Measurements from ENCODE around the gene TMEM258.

Gene TMEM258

DNA sequence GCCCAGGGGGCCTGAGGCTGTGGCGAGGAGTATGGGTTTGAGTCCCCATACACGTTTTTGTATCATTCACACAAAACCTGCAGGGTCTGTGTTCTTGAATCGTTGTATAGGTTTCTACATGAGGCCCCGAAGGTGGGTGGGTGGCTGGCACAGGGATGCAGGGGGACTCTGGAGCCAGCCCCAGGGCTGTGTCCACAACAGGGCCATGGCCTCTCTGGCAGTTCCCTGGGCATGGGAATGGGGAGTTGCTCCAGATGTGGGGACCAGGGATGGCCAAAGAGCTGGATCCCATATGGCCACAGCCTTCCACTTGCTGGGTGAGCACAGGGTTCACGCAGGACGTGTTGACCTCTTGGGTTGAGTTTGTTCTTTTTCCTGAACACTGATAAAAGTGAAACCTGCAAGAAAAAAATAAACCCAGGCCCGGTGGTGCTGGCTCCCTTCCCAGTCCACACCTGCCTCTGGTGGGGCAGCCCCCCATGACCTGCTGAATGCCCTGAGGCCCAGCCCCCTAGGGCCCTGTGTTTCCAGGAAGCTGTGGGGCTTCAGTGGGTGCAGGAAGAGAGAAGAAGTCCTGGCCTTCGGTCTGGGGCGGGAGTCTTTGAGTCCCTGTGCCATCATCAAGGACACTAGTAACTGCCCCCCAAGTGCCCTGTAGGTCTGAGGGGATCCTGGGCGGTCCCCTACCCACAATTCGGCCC lies 23.9 kb downstream of the TMEM258 start:
- no peaks in the 10 kb centered on the region for H3K9me3 ChIP-seq (ENCODE audit: low read length)
- H2AFZ ChIP-seq (ENCODE audit: low read length): no peak overlapping the region
- H3K4me1 ChIP-seq (ENCODE audit: insufficient read depth, low read length, severe bottlenecking): peaks cover 5% of the 10 kb centered on the region
- TF ChIP-seq EZH2 (IDR thresholded peaks at IDR 0.05; ENCODE audit: borderline replicate concordance, low read length): no peak
- TF ChIP-seq, protein P1, sequence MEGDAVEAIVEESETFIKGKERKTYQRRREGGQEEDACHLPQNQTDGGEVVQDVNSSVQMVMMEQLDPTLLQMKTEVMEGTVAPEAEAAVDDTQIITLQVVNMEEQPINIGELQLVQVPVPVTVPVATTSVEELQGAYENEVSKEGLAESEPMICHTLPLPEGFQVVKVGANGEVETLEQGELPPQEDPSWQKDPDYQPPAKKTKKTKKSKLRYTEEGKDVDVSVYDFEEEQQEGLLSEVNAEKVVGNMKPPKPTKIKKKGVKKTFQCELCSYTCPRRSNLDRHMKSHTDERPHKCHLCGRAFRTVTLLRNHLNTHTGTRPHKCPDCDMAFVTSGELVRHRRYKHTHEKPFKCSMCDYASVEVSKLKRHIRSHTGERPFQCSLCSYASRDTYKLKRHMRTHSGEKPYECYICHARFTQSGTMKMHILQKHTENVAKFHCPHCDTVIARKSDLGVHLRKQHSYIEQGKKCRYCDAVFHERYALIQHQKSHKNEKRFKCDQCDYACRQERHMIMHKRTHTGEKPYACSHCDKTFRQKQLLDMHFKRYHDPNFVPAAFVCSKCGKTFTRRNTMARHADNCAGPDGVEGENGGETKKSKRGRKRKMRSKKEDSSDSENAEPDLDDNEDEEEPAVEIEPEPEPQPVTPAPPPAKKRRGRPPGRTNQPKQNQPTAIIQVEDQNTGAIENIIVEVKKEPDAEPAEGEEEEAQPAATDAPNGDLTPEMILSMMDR (IDR thresholded peaks at IDR 0.05; ENCODE audit: low read length): no peak
- no peak overlapping the region for H3K4me3 ChIP-seq (ENCODE audit: low read depth, low read length, poor library complexity, severe bottlenecking)
- H3K27ac ChIP-seq (ENCODE audit: low read depth, low read length, poor library complexity, severe bottlenecking): no peak overlapping the region
- H3K27me3 ChIP-seq (ENCODE audit: insufficient read depth, low read length): no peaks in the 10 kb centered on the region
- no peaks in the 10 kb centered on the region for H3K79me2 ChIP-seq (ENCODE audit: insufficient read depth, low read length)
- H3K9me2 ChIP-seq (ENCODE audit: low read depth, low read length): no peaks in the 10 kb centered on the region
- H3K36me3 ChIP-seq (ENCODE audit: insufficient read depth, low read length): no peaks in the 10 kb centered on the region
- H4K20me1 ChIP-seq (ENCODE audit: insufficient read depth, low read length): no peaks in the 10 kb centered on the region
- no peak overlapping the region for H3K9ac ChIP-seq (ENCODE audit: low read length)
- H3F3A ChIP-seq (ENCODE audit: insufficient read depth, low read length): no peaks in the 10 kb centered on the region
- H3K4me2 ChIP-seq (ENCODE audit: low read length): no peak overlapping the region

DNA sequence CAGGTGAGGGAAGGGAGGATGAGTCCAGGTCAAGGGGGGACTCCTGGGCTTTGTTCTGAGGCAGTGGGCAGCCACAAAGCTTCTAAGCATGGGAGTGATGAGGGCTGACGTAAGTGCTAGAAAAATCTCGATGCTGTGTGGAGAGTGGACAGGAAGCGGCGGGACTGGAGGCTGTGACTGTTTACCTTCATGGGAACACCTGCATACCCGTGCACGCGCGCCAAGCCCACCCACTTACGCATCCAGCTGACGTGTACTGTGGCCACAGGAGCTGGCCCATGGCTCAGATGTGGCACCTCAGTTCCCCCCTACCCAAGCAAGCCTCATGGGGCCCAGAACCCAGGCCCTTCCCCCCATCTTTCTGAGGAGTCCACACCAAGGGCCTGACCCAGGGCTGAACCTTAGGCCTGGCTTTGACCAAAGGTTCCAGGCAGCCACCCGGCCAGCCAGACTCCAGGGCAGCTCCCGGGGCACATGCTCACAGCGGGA lies 26.0 kb downstream of the TMEM258 start:
- no peak overlapping the region for H2AFZ ChIP-seq (ENCODE audit: low read length)
- no peaks in the 10 kb centered on the region for H3K4me1 ChIP-seq (ENCODE audit: insufficient read depth, low read length, severe bottlenecking)
- no peaks in the 10 kb centered on the region for H3K9me2 ChIP-seq (ENCODE audit: low read depth, low read length)
- no peaks in the 10 kb centered on the region for H3K27me3 ChIP-seq (ENCODE audit: insufficient read depth, low read length)
- no peaks in the 10 kb centered on the region for H3F3A ChIP-seq (ENCODE audit: insufficient read depth, low read length)
- no peaks in the 10 kb centered on the region for H3K36me3 ChIP-seq (ENCODE audit: insufficient read depth, low read length)
- H4K20me1 ChIP-seq (ENCODE audit: insufficient read depth, low read length): no peaks in the 10 kb centered on the region
- no peaks in the 10 kb centered on the region for H3K9me3 ChIP-seq (ENCODE audit: low read length)
- H3K4me2 ChIP-seq (ENCODE audit: low read length): no peak overlapping the region
- H3K4me3 ChIP-seq (ENCODE audit: low read depth, low read length, poor library complexity, severe bottlenecking): no peak overlapping the region
- no peaks in the 10 kb centered on the region for H3K79me2 ChIP-seq (ENCODE audit: insufficient read depth, low read length)
- H3K27ac ChIP-seq (ENCODE audit: low read depth, low read length, poor library complexity, severe bottlenecking): no peak overlapping the region
- TF ChIP-seq, protein P1 (IDR thresholded peaks at IDR 0.05; ENCODE audit: low read length): no peak
- TF ChIP-seq EZH2 (IDR thresholded peaks at IDR 0.05; ENCODE audit: borderline replicate concordance, low read length): no peak
- H3K9ac ChIP-seq (ENCODE audit: low read length): no peak overlapping the region

DNA sequence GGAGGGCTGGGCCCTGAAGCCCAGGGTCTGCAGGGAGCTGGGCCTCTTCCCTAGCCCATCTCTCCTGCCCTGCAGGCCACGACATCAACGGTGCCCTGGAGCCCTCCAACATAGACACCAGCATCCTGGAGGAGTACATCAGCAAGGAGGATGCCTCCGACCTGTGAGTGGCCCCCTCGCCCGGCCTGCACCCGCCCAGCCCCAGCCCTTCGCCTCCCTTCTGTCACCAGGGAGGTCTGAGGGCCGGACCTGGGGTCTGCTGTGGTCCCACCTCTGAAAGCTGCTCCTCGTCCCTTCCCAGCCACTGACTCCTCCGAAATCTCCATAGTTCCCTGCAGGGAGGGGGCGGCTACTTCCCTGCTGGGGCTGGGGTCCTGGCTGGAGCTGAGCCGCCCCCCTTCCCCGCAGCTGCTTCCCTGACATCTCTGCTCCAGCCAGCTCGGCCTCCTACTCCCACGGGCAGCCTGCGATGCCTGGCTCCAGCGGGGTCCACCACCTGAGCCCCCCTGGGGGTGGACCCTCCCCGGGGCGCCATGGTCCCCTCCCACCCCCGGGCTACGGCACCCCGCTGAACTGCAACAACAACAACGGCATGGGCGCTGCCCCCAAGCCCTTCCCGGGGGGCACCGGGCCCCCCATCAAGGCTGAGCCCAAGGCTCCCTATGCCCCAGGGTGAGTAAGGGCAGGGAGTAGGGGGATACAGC lies 26.7 kb downstream of the TMEM258 start:
- Histone ChIP-seq H2AFZ (ENCODE audit: low read length) (no peak overlapping the region), H3K79me2 (ENCODE audit: insufficient read depth, low read length) (no peaks in the 10 kb centered on the region), H3F3A (ENCODE audit: insufficient read depth, low read length) (no peaks in the 10 kb centered on the region), H3K4me1 (ENCODE audit: insufficient read depth, low read length, severe bottlenecking) (no peaks in the 10 kb centered on the region), H3K36me3 (ENCODE audit: insufficient read depth, low read length) (no peaks in the 10 kb centered on the region), H3K27ac (ENCODE audit: low read depth, low read length, poor library complexity, severe bottlenecking) (no peak overlapping the region), H3K9me2 (ENCODE audit: low read depth, low read length) (no peaks in the 10 kb centered on the region), H3K4me2 (ENCODE audit: low read length) (no peak overlapping the region), H4K20me1 (ENCODE audit: insufficient read depth, low read length) (no peaks in the 10 kb centered on the region), H3K9me3 (ENCODE audit: low read length) (no peaks in the 10 kb centered on the region), H3K9ac (ENCODE audit: low read length) (no peak overlapping the region), H3K4me3 (ENCODE audit: low read depth, low read length, poor library complexity, severe bottlenecking) (no peak overlapping the region), H3K27me3 (ENCODE audit: insufficient read depth, low read length) (no peaks in the 10 kb centered on the region)
- TF ChIP-seq, protein P1 (IDR thresholded peaks at IDR 0.05; ENCODE audit: low read length): no peak
- no peak for TF ChIP-seq EZH2 (IDR thresholded peaks at IDR 0.05; ENCODE audit: borderline replicate concordance, low read length)

Data from OCI-LY1 (cell line).